Astrocyte (in vitro differentiated cells and primary cell): Measurements from ENCODE around the gene ALK. TPM values are rescaled to one million over a fixed set of nuclear protein-coding genes. Genes with fewer than 3 reads are reported as not detected.
A peak's percentile ranks its signal among the peaks of the same experiment; 100 is the strongest.

Experiments used
- DNase-seq: peaks from one replicate; pipeline ENCODE4 v3.0.0-alpha.2; 2010; ENCODE audit warnings: low read depth
- FAIRE-seq: peaks from 2 replicates; lab custom pipeline; 2011; peaks lifted over from hg19 to GRCh38; lab: Jason Lieb, UNC
- H2AFZ ChIP-seq: 2 replicates; pipeline ENCODE4 v1.6.0; 2012; ENCODE audit warnings: low read depth, low read length, inconsistent platforms
- H3K27ac ChIP-seq: 2 replicates; pipeline ENCODE4 v1.5.1; 2011; ENCODE audit warnings: low read depth, low read length, inconsistent platforms
- H3K27me3 ChIP-seq: 2 replicates; pipeline ENCODE4 v1.6.0; 2011; ENCODE audit warnings: low read length, inconsistent platforms; ENCODE audit not compliant: insufficient read depth
- H3K36me3 ChIP-seq: 2 replicates; pipeline ENCODE4 v1.5.1; 2011; ENCODE audit warnings: low read length, inconsistent platforms; ENCODE audit not compliant: insufficient read depth
- H3K4me1 ChIP-seq: 2 replicates; pipeline ENCODE4 v1.5.1; 2011; ENCODE audit warnings: low read length, inconsistent platforms; ENCODE audit not compliant: insufficient read depth
- H3K4me2 ChIP-seq: 2 replicates; pipeline ENCODE4 v1.6.0; 2012; ENCODE audit warnings: low read length, inconsistent platforms
- H3K4me3 ChIP-seq: 2 replicates; pipeline ENCODE4 v1.5.1; 2011; ENCODE audit warnings: low read depth, mild to moderate bottlenecking, low read length, inconsistent platforms; ENCODE audit not compliant: insufficient read depth
- H3K79me2 ChIP-seq: 2 replicates; pipeline ENCODE4 v1.6.0; 2012; ENCODE audit warnings: mild to moderate bottlenecking, low read length, inconsistent platforms; ENCODE audit not compliant: insufficient read depth
- H3K9ac ChIP-seq: 2 replicates; pipeline ENCODE4 v1.6.0; 2012; ENCODE audit warnings: mild to moderate bottlenecking, low read length, inconsistent platforms
- H3K9me3 ChIP-seq: 2 replicates; pipeline ENCODE4 v1.5.1; 2012; ENCODE audit warnings: low read depth, mild to moderate bottlenecking, low read length, inconsistent platforms; ENCODE audit not compliant: insufficient read depth
- H4K20me1 ChIP-seq: 2 replicates; pipeline ENCODE4 v1.6.0; 2012; ENCODE audit warnings: low read length, inconsistent platforms; ENCODE audit not compliant: insufficient read depth
- H3K27ac Mint-ChIP-seq: one replicate; pipeline ENCODE4 v1.8.0; 2021; ENCODE audit warnings: mild to moderate bottlenecking, mixed read lengths; ENCODE audit not compliant: unreplicated experiment
- H3K27me3 Mint-ChIP-seq: one replicate; pipeline ENCODE4 v1.8.0; 2021; ENCODE audit warnings: low read depth, mixed read lengths; ENCODE audit not compliant: unreplicated experiment
- H3K36me3 Mint-ChIP-seq: one replicate; pipeline ENCODE4 v1.8.0; 2021; ENCODE audit warnings: low read depth, mixed read lengths; ENCODE audit not compliant: unreplicated experiment
- H3K4me1 Mint-ChIP-seq: one replicate; pipeline ENCODE4 v1.8.0; 2021; ENCODE audit warnings: low read depth, mixed read lengths; ENCODE audit not compliant: unreplicated experiment
- H3K4me3 Mint-ChIP-seq: one replicate; pipeline ENCODE4 v1.8.0; 2021; ENCODE audit warnings: mild to moderate bottlenecking, moderate library complexity, mixed read lengths; ENCODE audit not compliant: unreplicated experiment
- H3K9me3 Mint-ChIP-seq: one replicate; pipeline ENCODE4 v1.8.0; 2021; ENCODE audit warnings: mild to moderate bottlenecking, mixed read lengths; ENCODE audit not compliant: unreplicated experiment
- CTCF ChIP-seq: IDR thresholded peaks from 2 replicates; pipeline ENCODE4 v1.5.1; 2011; ENCODE audit warnings: low read depth, mild to moderate bottlenecking, inconsistent platforms, low read length, moderate library complexity; ENCODE audit not compliant: insufficient read depth
- EZH2 ChIP-seq: IDR thresholded peaks from 2 replicates; pipeline ENCODE4 v1.6.1; 2012; ENCODE audit warnings: mild to moderate bottlenecking, low read length, inconsistent platforms; ENCODE audit not compliant: insufficient read depth
- total RNA-seq: library from RNA; stranded (reverse); gene quantifications from 2 replicates; pipeline ENCODE4 v1.2.1, GENCODE V29; 2021

ALK gene
- total RNA-seq, 1 donor from 2014 or later: 0.16 TPM

- FAIRE-seq (no peak), DNase-seq (peak; percentile 14)
- no peak overlapping the region for H3K27ac Mint-ChIP-seq
- H3K4me2 ChIP-seq: no peak overlapping the region
- peaks cover 3% of the 10 kb centered on the region for H3K4me1 ChIP-seq
- no peaks in the 10 kb centered on the region for H3K27me3 ChIP-seq
- no peak overlapping the region for H3K9ac ChIP-seq
- H3K36me3 Mint-ChIP-seq: no peaks in the 10 kb centered on the region
- TF ChIP-seq CTCF (no peak), EZH2 (no peak)
- H3K36me3 ChIP-seq: no peaks in the 10 kb centered on the region
- H2AFZ ChIP-seq: no peak overlapping the region
- no peaks in the 10 kb centered on the region for H4K20me1 ChIP-seq
- no peak overlapping the region for H3K4me3 Mint-ChIP-seq
- H3K4me1 Mint-ChIP-seq: peaks cover 11% of the 10 kb centered on the region
- H3K27ac ChIP-seq: no peak overlapping the region
- H3K27me3 Mint-ChIP-seq: peaks cover 2% of the 10 kb centered on the region
- H3K9me3 ChIP-seq: no peaks in the 10 kb centered on the region
- H3K9me3 Mint-ChIP-seq: peaks cover 3% of the 10 kb centered on the region
- H3K79me2 ChIP-seq: no peaks in the 10 kb centered on the region
- no peak overlapping the region for H3K4me3 ChIP-seq
These were observed 713.8 kb downstream of the ALK start for GRCh38 chr2:29207352-29208148.

- Histone ChIP-seq H3K4me2 (no peak overlapping the region), H3K9me3 (no peaks in the 10 kb centered on the region), H3K9ac (no peak overlapping the region), H3K27me3 (no peaks in the 10 kb centered on the region), H3K36me3 (no peaks in the 10 kb centered on the region), H2AFZ (no peak overlapping the region), H3K4me1 (peaks cover 3% of the 10 kb centered on the region), H3K4me3 (no peak overlapping the region), H3K79me2 (no peaks in the 10 kb centered on the region), H3K27ac (no peak overlapping the region), H4K20me1 (no peaks in the 10 kb centered on the region)
- Mint-ChIP-seq H3K27me3 (peaks cover 2% of the 10 kb centered on the region), H3K27ac (no peak overlapping the region), H3K4me3 (no peak overlapping the region), H3K4me1 (peaks cover 11% of the 10 kb centered on the region), H3K9me3 (peaks cover 3% of the 10 kb centered on the region), H3K36me3 (no peaks in the 10 kb centered on the region)
- no peak for TF ChIP-seq EZH2
- no peak for TF ChIP-seq CTCF
- FAIRE-seq (no peak), DNase-seq (no peak)
These were observed 714.4 kb downstream of the ALK start for GRCh38 chr2:29206941-29207340.
